Tongue (tissue), 2 donors: ENCODE results near the gene CCL23. TPM values are rescaled to one million over a fixed set of nuclear protein-coding genes. Genes with fewer than 3 reads are reported as not detected.
A peak's percentile ranks its signal among the peaks of the same experiment; 100 is the strongest.

Experiments used
- DNase-seq: peaks from one replicate; pipeline ENCODE4 v3.0.0-alpha.2; 2015
- total RNA-seq: library from RNA; depleted of rRNA; stranded (reverse); fragments of >200 nt; gene quantifications from one replicate; pipeline ENCODE4 v1.2.3, GENCODE V29; 2014

CCL23 gene
- total RNA-seq, 1 donor from 2014 or later, result not detected

GRCh38 chr17:35969558-35970380 is 48.0 kb downstream of the CCL23 start:
- peak; percentile 93 for DNase-seq

- DNase-seq, result no peak
Observed at GRCh38 chr17:35968520-35969054, 49.2 kb downstream of the CCL23 start.

- DNase-seq, result no peak
Observed at GRCh38 chr17:35965272-35965671, 52.5 kb downstream of the CCL23 start.

- no peak for DNase-seq
Observed at GRCh38 chr17:35963663-35964062, 54.1 kb downstream of the CCL23 start.

Other genes with a start within 250 kb of the CCL23 start
- 3.5 TPM for gene MMP28, start 222.3 kb downstream of the CCL23 start, total RNA-seq
- 94.0 TPM for gene TAF15, start 208.5 kb downstream of the CCL23 start, total RNA-seq
- gene HEATR9, start 149.1 kb downstream of the CCL23 start, total RNA-seq, result not detected
- gene CCL5, start 137.6 kb downstream of the CCL23 start, total RNA-seq, result 3.5 TPM
- gene RDM1, start 87.2 kb downstream of the CCL23 start, total RNA-seq, result 1.6 TPM
- gene LYZL6, start 74.3 kb downstream of the CCL23 start, total RNA-seq, result not detected
- not detected for gene CCL16, start 36.5 kb downstream of the CCL23 start, total RNA-seq
- gene CCL14, start 31.2 kb downstream of the CCL23 start, total RNA-seq, result 0.92 TPM
- not detected for gene CCL15, start 16.4 kb downstream of the CCL23 start, total RNA-seq
- gene CCL18, start 46.3 kb upstream of the CCL23 start, total RNA-seq, result not detected
- 2.8 TPM for gene CCL3, start 72.2 kb upstream of the CCL23 start, total RNA-seq
- 2.7 TPM for gene CCL4, start 85.9 kb upstream of the CCL23 start, total RNA-seq
- 3.3 TPM for gene TBC1D3B, start 158.7 kb upstream of the CCL23 start, total RNA-seq
- 0.31 TPM for gene CCL3L1, start 178.8 kb upstream of the CCL23 start, total RNA-seq
- 3.7 TPM for gene CCL4L2, start 193.1 kb upstream of the CCL23 start, total RNA-seq
- 0.41 TPM for gene TBC1D3I, start 246.6 kb upstream of the CCL23 start, total RNA-seq